GM18520 (cell line): ENCODE results near the gene DCLK1.
"Not testable (repeated sequence)": the region's sequence is repeated elsewhere in the genome, so short reads cannot be mapped to it uniquely, and the experiment has no call there.

ENCODE experiments used
- ATAC-seq: cut with Tn5 transposase; IDR thresholded peaks from one replicate; pipeline ENCODE4 v1.9.1; 2021; ENCODE audit not compliant: unreplicated experiment

The DCLK1 gene

DNA sequence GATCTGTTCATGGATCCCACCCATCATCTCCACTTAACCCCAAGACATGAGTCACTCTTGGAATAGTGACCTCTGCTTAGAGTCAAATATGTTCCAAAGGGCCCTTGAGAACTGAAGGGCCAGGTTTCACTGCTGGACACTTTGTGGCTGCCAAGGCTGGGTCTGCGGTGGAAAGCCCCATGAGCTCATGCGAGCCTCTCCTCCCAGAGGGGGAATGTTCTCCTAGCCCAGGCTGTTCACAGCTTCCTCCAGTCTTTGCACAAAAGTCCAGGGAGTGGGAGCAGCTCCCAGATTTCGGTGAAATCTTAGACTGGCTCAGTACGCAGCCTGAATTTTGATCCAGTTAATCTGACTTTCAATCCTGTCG, 732 bp upstream of the DCLK1 start:
- no peak for ATAC-seq

DNA sequence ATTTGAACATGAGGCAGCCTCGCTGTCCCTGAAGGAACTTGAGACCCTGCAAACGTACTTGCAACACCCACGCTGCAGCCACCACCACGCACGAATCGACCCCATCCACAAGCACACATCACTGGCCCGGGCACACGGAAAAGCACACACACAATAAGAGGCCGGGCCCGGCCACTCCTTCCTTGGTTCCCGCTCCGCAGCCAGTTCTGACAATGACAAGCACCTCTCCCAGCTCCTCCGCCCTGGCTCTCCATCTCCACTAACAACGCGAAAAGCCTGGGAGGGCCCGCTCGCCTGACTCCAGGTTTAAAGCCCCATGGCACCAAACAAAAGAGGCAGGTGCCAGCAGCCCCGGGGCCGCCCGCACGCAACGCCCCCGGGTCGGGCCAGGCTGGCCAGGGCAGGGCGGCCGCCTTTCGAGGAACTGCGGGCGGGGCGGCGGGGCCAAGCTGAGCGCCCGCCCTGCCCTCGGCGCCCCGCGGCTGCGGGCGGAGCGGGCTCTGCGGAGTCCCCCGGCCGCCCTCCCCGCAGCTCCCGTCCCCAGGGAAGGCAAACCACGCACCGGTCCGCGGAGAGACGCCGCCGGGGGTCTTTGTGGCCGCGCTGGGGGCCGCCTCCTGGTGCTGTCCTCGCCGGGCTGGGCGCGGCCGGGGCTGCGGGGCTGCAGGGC, 495 bp downstream of the DCLK1 start:
- no peak for ATAC-seq

DNA sequence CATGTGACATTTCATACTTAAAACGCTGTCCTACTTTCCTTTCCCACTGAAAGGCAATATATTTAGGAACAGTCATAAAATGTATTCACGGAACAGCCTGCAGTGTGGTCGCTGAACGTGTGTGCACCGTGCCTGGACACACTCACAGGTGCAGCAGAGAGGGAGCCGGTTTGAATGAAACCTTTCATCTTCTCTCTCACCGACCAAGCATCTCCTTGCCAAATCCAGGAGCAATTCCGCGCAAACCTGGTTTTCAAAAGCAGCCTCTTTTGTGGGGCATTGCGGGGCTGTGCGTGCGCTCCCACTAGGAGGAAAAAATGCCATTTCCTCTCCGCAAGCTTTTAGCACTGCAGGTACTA, 1.0 kb downstream of the DCLK1 start:
- ATAC-seq: no peak

DNA sequence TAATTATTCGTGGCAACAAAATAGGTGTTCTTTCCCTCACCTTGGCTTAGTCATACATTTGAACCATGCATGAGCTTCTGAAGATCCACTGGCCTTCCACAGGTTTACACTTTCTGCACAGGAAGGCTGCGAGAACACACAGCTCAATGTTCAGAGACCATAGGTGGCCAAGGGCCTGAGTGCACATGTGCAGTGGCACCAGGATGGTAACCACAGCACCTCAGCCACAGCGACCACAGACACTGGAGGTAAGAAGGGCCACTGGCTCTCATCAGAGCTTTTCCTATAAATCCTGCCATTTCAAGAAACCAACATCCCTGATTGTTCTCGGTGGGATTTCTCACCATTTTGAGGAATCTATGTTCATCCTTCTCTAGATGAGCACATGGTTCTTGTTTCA, 1.6 kb downstream of the DCLK1 start:
- ATAC-seq: no peak

DNA sequence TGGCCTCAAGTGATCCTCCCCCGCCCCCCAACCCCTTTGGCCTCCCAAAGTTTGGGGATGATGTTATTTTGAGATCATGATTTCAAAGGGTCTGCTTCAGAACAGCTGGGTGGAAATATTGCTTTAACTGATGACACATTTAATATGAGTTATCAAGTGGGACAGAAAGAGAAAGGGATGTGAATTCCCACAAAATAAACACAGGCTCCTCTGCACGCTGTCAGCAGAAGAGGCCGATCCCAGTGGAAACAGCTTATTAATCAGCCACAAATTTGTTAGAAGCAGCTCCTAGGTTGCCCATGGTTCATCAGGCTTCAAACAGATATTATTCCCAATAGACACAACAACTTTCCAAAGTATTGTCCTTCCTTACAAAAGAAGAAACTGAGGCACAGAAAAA, 4.7 kb downstream of the DCLK1 start:
- no peak for ATAC-seq

DNA sequence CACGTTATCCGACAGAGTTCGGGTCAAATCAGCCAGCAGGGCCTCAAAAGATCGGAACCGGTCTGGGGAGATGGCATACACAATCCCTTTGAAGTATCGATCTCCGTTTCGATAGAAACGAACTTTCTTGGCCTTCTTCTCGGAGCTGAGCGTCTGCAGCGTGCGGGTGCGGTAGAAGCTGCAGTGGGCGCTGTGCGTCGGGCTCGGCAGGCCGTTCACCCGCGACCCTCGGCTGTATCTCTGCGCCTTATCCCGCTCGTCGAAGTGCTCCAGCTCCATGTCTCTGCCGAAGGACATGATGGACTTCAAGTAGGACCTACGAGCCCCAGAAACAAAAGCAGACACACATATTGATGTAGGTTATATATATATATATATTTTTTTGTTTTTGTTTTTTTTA, 5.3 kb downstream of the DCLK1 start:
- ATAC-seq: no peak

DNA sequence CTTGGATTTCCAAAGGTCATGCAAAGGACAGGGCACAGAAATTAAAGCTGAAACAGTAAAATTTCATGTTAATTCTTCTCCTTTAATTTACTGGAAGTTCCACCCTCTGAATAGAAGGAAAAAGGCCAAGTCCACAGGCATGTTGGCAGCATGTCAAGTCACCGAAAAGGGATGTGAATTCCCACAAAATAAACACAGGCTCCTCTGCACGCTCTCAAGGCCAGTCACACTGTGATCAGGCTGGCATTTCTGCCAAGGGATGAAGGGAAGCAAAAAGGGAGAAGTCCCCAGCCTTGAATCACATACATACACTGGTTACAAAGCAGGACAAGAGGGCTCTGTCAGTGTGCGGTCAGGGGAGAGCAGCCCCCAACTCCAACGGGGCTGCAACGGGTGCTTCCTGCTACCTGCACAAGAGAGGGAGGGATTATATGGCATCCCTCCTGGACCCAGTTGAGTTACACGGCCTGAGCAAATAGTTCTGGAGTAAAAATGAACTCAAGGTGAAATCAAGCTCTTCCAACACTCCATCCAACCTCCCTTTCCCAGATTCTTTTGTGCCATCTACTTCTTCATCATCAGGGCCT, 6.9 kb downstream of the DCLK1 start:
- ATAC-seq: no peak

DNA sequence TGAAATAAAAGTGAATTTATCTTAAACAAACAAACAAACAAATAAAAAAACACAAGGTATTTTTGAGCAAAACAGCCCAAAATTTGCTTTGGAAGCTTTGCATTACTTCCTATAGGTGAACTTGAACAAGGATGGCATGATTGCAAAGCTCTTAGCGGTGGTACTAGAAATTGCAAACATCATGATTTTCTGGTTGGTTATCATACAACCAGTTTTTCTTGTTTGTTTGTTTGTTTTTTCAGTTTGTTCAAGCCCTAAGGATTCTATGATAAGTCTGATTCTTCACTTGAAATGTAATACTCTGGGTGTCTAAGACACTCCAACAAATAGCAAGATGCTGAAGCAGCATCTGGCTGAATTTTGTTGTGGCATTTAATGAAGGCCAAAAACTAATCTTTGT, 15.9 kb downstream of the DCLK1 start:
- no peak for ATAC-seq

DNA sequence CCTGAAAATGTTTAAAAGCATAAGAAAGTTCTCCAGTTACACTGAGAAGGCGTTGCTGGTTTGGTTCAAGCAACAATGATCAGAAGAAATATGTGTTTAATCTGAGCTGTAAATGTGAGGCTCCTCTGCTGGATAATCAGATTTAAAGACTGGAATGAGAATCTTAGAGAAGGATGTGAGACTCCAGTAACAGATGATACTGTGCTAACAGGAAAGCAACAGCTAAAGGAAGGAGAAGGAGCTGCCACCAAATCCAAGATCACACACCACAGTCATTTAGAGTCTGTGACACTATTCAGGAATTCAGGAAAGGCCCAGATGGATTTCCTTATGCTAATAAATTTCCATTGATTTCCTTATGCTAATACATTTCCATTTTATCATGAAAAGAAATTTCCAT, 16.9 kb downstream of the DCLK1 start:
- no peak for ATAC-seq

DNA sequence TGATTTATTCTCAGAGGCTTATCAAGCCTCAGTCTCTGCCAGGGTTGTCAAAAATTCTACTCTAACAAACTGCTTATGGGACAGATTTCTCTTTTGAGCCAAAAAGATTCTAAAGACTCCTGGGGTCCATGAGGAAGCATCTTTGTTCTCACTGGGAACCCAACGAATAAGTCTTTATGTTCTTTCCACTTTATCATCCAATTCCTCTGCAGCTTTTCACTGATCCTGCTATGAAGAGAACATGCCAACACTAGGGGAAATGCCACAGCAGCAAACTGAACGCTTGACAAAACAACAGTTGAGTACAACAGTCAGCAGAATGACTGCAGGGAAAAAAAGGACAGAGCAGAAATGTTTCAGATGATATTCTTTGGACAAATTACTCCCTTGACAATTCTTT, 22.2 kb downstream of the DCLK1 start:
- no peak for ATAC-seq

DNA sequence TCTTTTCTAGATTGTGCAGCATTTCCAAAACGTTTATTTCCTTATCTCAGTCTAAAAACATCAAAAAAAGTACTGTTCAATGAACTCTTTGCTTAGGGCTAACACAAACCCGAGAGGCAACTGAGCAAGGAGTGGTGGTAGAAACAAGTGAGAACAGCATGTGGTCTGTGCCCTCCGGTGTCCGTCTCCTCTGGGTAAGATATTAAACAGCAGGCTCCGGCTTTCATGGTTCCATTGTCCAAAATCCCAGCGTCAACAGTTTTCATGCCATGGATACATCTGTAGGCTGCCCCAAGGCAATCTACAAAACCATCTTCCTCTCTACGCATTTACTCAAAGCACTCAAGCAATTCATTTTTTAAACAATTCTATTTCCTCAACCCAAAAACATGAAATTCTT, 22.8 kb downstream of the DCLK1 start:
- ATAC-seq: no peak

DNA sequence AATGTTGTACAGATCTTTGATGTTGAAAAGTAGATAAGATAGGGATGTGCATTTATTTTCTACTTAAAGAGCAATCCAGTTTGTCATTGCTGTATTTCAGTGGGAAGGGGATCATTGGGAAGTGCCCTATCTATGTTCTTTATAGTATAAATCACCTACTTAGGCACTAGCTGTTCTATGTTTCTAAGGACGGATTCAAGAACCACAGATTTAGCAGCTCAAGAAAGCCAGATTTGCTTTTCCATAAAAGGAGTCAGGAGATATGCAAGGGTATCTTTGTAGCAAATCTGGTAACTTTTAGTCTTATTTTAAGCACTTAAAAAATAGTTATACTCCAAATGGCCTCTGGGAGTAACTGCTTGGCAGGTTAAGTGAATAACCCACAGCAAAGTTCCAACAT, 23.7 kb downstream of the DCLK1 start:
- no peak for ATAC-seq

DNA sequence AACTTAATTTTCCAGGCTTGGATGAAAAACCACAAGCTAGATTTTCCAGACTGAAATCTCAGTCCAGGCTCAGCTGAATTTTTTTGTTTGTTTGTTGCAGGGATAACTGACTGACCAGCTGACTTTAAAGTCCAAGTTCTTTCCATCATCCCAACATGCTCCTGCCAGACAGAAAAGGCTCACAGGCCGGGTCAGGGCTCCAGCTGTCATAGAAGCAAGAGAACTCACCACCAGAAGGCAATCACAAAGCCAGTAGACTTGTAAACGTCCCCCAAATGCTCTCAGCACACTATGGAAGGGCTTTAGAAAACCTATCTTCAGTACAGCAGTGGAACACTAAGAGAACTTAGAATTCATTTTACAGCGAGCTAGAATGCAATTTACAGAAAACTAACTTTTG, 25.5 kb downstream of the DCLK1 start:
- ATAC-seq: no peak

DNA sequence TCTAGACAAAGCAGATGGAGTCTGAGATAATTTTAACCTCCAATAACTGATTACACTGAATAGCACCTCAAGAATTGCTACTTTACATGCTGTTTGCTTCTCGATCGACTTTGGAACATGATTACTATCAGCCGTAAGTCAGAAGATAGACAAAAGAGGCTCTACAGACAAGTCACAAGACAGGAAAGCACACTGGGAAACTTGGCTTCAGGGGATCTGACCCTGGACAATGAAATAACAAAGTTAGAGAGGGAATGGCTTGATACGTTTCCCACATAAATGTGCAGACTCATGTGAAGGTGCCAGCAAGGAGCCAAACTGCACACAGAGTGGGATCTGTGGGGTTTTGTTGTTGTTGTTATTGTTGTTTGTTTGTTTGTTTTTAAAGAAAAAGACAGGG, 28.5 kb downstream of the DCLK1 start:
- ATAC-seq: no peak

DNA sequence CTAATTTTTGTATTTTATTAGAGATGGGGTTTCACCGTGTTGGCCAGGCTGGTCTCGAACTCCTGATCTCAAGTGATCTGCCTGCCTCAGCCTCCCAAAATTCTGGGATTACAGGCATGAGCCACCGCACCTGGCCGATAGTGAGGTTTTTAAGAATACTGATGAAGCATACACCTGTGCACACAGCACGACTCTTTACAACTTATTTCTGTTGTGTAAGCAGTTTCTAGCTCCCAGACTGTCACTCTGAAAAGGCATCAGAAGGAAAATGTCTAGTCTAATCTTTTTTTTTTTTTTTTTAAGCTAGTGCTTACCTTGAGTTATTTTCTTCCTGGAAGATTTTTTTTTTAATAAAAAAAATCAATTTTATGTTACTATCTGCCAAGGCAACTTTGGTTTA, 29.3 kb downstream of the DCLK1 start:
- not testable (repeated sequence) for ATAC-seq

DNA sequence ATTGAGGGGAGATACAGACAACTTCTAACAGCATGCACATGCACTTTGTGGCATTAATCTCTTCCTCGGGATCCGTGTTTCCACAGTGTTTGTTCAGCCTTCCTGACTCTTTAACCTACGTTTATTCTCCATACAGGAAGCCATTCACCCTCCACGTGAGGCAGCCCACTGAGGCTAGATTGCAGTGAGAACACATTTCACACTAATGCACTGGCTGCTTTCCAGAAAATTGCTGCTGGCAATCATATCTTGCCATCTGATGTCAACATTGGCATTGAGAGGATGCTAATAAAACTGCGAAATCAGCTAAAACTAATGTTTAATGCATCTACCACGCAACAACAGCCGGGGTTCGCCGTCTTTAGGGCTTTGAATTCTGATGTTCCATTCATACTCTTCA, 30.0 kb downstream of the DCLK1 start:
- no peak for ATAC-seq

DNA sequence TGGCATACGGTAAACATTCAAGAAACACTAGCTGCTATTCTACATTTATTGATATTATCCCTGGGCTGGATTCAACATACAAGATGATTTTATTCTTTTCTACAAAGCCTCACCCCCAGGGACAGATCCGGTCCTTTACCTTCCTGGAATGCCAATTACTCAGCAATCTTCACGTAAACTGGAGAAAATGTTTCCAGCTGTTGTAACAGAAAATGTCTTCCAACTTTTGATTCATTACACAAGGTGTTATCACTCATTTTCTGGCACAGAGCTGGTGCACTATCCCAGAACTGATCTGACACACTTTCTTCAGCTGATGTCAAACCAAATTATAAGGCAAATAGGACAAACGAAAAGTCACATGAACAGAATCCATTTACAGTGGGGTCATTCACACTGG, 33.1 kb downstream of the DCLK1 start:
- no peak for ATAC-seq

DNA sequence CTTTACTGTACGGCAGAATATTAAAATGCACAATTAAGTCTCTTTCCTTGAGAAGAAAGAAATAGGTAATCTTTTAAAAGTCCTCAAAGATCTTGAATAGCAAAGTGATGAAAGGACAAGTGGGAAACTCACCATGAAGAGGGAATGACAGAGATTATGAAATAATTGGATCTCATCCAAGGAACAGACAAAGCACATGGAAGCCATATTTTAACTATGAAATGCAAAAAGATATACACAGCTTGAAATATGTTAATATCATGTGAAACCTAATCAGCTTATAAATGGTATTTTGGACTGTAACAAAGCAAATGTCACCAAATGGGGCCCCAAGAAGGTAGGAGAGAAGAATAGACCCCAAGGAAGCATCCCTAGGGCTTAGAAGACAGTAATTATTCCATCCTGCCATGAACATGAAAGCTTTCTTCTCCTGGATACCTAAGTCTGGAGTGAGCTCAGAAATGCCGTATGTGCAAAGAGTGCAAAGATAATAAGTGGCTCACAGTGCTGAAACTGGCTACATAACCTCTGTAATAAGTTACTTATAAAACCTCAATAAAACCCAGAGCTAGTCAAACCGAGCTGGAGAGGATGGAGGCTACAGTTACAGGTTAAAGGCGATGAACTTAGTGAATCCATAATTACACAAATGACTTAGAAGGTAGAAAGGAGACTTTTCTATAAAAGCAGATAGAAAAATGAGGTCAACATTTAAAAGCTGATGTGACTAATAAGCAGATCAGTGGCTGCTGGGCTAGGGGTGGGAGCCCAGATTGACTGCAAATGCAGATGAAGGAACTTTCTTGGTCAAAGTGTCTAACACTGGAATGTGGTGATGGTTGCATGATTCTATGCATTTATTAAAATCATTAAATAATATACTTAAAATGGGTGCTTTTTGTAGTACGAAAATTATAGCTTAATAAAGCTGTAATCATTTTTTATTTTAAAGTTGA, 34.4 kb downstream of the DCLK1 start:
- no peak for ATAC-seq

DNA sequence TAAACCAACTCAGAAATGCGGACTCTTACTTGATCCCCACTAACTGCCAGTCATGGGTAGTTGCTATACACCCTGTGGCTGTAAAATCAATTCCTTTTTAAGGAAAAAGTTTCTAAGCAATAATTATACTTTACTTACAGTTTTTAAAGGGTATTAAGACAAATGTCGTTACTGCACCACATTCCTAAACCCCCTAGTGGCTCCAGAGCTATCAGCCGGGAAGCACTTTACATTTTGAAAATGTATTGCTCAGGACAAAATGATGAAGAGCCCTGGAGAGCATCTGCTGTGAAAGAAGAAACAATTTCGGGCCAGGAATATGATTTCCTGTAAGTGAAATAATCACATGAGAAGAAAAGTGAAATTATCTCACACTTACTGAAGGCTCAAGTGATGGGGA, 36.7 kb downstream of the DCLK1 start:
- no peak for ATAC-seq

DNA sequence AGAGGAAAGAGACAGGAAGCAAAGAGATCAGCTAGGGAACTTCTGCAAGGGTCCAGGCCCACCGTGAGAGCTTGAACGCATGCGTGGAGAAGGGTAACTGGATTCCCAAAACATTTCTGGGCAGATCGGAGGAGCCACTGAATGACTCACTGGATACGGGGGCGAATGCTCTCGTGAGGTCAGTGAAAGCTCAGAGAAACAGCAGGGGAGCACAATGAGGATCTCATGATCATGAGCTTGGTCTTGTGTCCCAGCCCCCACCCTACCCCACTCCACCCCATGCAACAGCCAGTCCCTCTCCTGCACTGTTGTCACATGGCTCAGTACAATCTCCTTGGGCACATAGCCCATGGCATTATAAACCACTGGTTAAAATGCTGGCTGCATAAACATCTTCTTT, 40.6 kb downstream of the DCLK1 start:
- no peak for ATAC-seq

DNA sequence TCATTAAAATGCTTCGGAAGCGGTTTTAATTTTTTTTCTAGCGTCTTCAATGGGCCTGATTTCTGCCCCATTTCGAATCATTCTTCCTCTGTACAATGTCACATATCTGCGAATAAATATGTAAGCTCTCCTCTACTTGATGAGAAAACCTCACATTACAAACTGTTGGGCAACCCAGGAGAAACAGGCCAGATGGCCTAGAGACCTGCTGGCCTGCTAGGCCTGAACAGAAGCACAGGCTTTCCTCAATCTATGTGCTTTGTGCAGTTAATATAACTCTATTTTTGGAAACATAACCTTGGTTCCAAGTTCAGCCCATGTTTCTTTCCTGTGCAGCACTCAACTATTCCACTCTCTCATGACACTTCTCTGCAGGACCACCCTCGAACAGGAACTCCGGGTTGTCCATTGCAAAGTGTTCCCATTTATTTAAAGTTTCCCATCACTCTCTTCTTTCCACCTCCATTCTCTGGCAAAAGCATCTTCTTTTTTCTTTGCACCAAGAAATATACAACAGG, 42.0 kb downstream of the DCLK1 start:
- no peak for ATAC-seq

DNA sequence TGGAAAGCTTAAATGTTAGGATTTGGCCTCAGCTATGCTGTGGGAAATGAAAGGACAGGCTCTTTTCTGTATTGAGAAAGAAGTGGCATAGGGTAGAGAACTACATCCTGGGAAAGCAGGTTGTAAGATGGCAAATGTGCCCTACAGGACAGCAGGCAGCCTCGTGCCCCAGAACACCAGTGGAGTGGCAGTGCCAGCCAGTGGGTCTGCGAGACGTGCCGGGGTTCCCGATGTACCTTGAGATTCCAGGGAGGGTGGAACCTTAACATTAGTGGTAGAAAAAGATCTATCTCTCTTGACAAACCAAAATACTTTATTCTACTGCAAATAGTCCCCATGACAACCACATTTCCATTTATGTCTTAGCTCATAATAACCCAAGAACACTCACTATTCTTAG, 42.7 kb downstream of the DCLK1 start:
- no peak for ATAC-seq
